K562 (cell line): Measurements from ENCODE around the gene BCO2. TPM values are rescaled to one million over a fixed set of nuclear protein-coding genes. Genes with fewer than 3 reads are reported as not detected.
A peak's percentile ranks its signal among the peaks of the same experiment; 100 is the strongest.

Experiments used
- ATF7 ChIP-seq: fragments of 450-650 bp; IDR thresholded peaks from 2 replicates; pipeline ENCODE4 v1.7.1; 2014; ENCODE audit warnings: mild to moderate bottlenecking, moderate library complexity
- C11orf30 ChIP-seq: fragments of 450-650 bp; IDR thresholded peaks from 2 replicates; pipeline ENCODE4 v1.6.1; 2016; ENCODE audit warnings: low read depth, mild to moderate bottlenecking
- FOSL1 ChIP-seq: fragments of 200-800 bp; sonication (Bioruptor generic); conservative IDR thresholded peaks from 2 replicates; pipeline ENCODE4 v1.6.1; 2016; ENCODE audit warnings: missing genetic modification characterization, missing compliant biosample characterization
- HCFC1 ChIP-seq: IDR thresholded peaks from 2 replicates; pipeline ENCODE4 v1.6.1; 2012; ENCODE audit warnings: low read depth, low read length, improper control_type of control experiment
- MCM3 ChIP-seq: fragments of 450-650 bp; IDR thresholded peaks from 2 replicates; pipeline ENCODE4 v1.6.1; 2016
- NEUROD1 ChIP-seq: fragments of 150-350 bp; IDR thresholded peaks from 2 replicates; pipeline ENCODE4 v1.6.1; 2014; ENCODE audit warnings: borderline replicate concordance, low read length, low read depth; ENCODE audit not compliant: partially characterized antibody
- NFXL1 ChIP-seq: fragments of 450-650 bp; formaldehyde crosslinking; IDR thresholded peaks from 2 replicates; pipeline ENCODE4 v1.4.0; 2021; ENCODE audit warnings: mild to moderate bottlenecking
- PHTF2 ChIP-seq: fragments of 250-450 bp; sonication (Bioruptor Pico); IDR thresholded peaks from 2 replicates; pipeline ENCODE4 v1.5.0; 2021; ENCODE audit warnings: mild to moderate bottlenecking
- RBM25 ChIP-seq: fragments of 200-400 bp; formaldehyde crosslinking; IDR thresholded peaks from 2 replicates; pipeline ENCODE4 v1.6.1; 2018; ENCODE audit warnings: low read length, low read depth, moderate library complexity; ENCODE audit not compliant: severe bottlenecking
- SIN3A ChIP-seq, 2 experiments: fragments of 150-350 bp in 1 of 2; IDR thresholded peaks; 2 replicates each; pipeline ENCODE4 v1.6.1; 2011 to 2016; ENCODE audit warnings: borderline replicate concordance in 2 of 2, low read depth in 2 of 2, low read length in 2 of 2, mild to moderate bottlenecking in 2 of 2, moderate library complexity in 2 of 2; ENCODE audit not compliant: control insufficient read depth in 1 of 2
- SIN3B ChIP-seq: fragments of 450-650 bp; IDR thresholded peaks from 2 replicates; pipeline ENCODE4 v1.6.1; 2017; ENCODE audit warnings: low read depth, mild to moderate bottlenecking, moderate library complexity
- SRF ChIP-seq, 2 experiments: fragments of 250-450, 450-650 bp in 1 of 2; sonication (Bioruptor Pico) in 1 of 2; sonication (generic) in 1 of 2; formaldehyde crosslinking; IDR thresholded peaks; 2 replicates each; pipeline versions ENCODE4 v1.5.0 to v1.5.1; 2020 to 2022; ENCODE audit warnings: mild to moderate bottlenecking in 1 of 2, missing genetic modification reagents in 1 of 2
- XRCC3 ChIP-seq: fragments of 450-650 bp; IDR thresholded peaks from 2 replicates; pipeline ENCODE4 v1.6.1; 2017; ENCODE audit warnings: mild to moderate bottlenecking, moderate library complexity
- ZNF449 ChIP-seq: fragments of 250-450 bp; sonication (Bioruptor Pico); IDR thresholded peaks from 2 replicates; pipeline ENCODE4 v1.8.0; 2022; ENCODE audit warnings: moderate library complexity, mild to moderate bottlenecking, inconsistent platforms
- polyA plus RNA-seq, 8 experiments: library from polyadenylated mRNA; depleted of rRNA in 4 of 8; stranded (reverse) in 5 of 8; unstranded in 3 of 8; fragments of >200 nt; fragmentation: Nextera tagmentation in 2 of 8; fragmentation: Illumina TruSeq in 1 of 8; extraction: Ambion mirVana in 2 of 8; extraction: Trizol in 1 of 8; gene quantifications; 2 replicates each; pipeline versions ENCODE4 v1.2.1 to v1.2.3, GENCODE V29; 2011 to 2014; ENCODE audit warnings: inconsistent platforms in 1 of 8, missing spikeins in 1 of 8
- total RNA-seq, 7 experiments: library from RNA; depleted of rRNA in 6 of 7; stranded (reverse); fragments of >200 nt in 6 of 7; fragmentation: Illumina TruSeq in 2 of 7; extraction: Trizol in 2 of 7; gene quantifications; 2 replicates each; pipeline versions ENCODE4 v1.2.1 to v1.2.3, GENCODE V29; 2011 to 2021; ENCODE audit warnings: low replicate concordance in 1 of 7
- TF ChIP-seq, protein P1 (sequence below): fragments of 250-450 bp; sonication (Bioruptor Pico); IDR thresholded peaks from 2 replicates; pipeline ENCODE4 v1.4.0; 2020
- TF ChIP-seq, protein P2 (sequence below): fragments of 250-450 bp; sonication (Bioruptor Pico); IDR thresholded peaks from 2 replicates; pipeline ENCODE4 v1.5.0; 2022; ENCODE audit warnings: mild to moderate bottlenecking
- TF ChIP-seq, protein P3 (sequence below): fragments of 250-450 bp; sonication (Bioruptor Pico); IDR thresholded peaks from 2 replicates; pipeline ENCODE4 v1.4.0; 2020

The BCO2 gene
- total and polyA plus RNA-seq, 9 of the 15 experiments (the other 6 are each of a cell fraction or from before 2014, with no cell fraction given): 0.21 to 1.0 (median 0.47) TPM; not detected in 1

- TF ChIP-seq C11orf30 (no peak), SIN3B (no peak), PHTF2 (CRISPR knock-in tag) (no peak), SIN3A (IDR thresholded peaks at IDR 0.05; ENCODE audit: borderline replicate concordance in 2 of 2, control insufficient read depth in 1 of 2, low read depth in 2 of 2, low read length in 2 of 2) (no peak), SRF (CRISPR knock-in tag; IDR thresholded peaks at IDR 0.05) (no peak), XRCC3 (no peak), FOSL1 (tag) (no peak), RBM25 (no peak), ZNF449 (no peak), ATF7 (no peak), HCFC1 (no peak), NFXL1 (CRISPR knock-in tag) (no peak), MCM3 (no peak), NEUROD1 (peak; percentile 28)
- TF ChIP-seq, protein P1, sequence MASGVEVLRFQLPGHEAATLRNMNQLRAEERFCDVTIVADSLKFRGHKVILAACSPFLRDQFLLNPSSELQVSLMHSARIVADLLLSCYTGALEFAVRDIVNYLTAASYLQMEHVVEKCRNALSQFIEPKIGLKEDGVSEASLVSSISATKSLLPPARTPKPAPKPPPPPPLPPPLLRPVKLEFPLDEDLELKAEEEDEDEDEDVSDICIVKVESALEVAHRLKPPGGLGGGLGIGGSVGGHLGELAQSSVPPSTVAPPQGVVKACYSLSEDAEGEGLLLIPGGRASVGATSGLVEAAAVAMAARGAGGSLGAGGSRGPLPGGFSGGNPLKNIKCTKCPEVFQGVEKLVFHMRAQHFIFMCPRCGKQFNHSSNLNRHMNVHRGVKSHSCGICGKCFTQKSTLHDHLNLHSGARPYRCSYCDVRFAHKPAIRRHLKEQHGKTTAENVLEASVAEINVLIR: no peak
- TF ChIP-seq, protein P2, sequence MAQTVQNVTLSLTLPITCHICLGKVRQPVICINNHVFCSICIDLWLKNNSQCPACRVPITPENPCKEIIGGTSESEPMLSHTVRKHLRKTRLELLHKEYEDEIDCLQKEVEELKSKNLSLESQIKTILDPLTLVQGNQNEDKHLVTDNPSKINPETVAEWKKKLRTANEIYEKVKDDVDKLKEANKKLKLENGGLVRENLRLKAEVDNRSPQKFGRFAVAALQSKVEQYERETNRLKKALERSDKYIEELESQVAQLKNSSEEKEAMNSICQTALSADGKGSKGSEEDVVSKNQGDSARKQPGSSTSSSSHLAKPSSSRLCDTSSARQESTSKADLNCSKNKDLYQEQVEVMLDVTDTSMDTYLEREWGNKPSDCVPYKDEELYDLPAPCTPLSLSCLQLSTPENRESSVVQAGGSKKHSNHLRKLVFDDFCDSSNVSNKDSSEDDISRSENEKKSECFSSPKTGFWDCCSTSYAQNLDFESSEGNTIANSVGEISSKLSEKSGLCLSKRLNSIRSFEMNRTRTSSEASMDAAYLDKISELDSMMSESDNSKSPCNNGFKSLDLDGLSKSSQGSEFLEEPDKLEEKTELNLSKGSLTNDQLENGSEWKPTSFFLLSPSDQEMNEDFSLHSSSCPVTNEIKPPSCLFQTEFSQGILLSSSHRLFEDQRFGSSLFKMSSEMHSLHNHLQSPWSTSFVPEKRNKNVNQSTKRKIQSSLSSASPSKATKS: no peak
- TF ChIP-seq, protein P3, sequence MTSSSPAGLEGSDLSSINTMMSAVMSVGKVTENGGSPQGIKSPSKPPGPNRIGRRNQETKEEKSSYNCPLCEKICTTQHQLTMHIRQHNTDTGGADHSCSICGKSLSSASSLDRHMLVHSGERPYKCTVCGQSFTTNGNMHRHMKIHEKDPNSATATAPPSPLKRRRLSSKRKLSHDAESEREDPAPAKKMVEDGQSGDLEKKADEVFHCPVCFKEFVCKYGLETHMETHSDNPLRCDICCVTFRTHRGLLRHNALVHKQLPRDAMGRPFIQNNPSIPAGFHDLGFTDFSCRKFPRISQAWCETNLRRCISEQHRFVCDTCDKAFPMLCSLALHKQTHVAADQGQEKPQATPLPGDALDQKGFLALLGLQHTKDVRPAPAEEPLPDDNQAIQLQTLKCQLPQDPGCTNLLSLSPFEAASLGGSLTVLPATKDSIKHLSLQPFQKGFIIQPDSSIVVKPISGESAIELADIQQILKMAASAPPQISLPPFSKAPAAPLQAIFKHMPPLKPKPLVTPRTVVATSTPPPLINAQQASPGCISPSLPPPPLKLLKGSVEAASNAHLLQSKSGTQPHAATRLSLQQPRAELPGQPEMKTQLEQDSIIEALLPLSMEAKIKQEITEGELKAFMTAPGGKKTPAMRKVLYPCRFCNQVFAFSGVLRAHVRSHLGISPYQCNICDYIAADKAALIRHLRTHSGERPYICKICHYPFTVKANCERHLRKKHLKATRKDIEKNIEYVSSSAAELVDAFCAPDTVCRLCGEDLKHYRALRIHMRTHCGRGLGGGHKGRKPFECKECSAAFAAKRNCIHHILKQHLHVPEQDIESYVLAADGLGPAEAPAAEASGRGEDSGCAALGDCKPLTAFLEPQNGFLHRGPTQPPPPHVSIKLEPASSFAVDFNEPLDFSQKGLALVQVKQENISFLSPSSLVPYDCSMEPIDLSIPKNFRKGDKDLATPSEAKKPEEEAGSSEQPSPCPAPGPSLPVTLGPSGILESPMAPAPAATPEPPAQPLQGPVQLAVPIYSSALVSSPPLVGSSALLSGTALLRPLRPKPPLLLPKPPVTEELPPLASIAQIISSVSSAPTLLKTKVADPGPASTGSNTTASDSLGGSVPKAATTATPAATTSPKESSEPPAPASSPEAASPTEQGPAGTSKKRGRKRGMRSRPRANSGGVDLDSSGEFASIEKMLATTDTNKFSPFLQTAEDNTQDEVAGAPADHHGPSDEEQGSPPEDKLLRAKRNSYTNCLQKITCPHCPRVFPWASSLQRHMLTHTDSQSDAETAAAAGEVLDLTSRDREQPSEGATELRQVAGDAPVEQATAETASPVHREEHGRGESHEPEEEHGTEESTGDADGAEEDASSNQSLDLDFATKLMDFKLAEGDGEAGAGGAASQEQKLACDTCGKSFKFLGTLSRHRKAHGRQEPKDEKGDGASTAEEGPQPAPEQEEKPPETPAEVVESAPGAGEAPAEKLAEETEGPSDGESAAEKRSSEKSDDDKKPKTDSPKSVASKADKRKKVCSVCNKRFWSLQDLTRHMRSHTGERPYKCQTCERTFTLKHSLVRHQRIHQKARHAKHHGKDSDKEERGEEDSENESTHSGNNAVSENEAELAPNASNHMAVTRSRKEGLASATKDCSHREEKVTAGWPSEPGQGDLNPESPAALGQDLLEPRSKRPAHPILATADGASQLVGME (CRISPR knock-in tag): no peak
Observed at GRCh38 chr11:112219476-112220232, 44.3 kb downstream of the BCO2 start (continued).
